ENCODE data around the gene GHR. TPM values are rescaled to one million over a fixed set of nuclear protein-coding genes. Genes with fewer than 3 reads are reported as not detected.

Gene GHR
- total RNA-seq, 1 experiment from 2014 or later: 2.2 TPM

- ChIA-PET POLR2A (ENCODE audit: unreplicated experiment) (no interaction called here), CTCF (no interaction called here)
- no peak for ATAC-seq
- no peaks in the 10 kb centered on the region for H3K36me3 ChIP-seq (ENCODE audit: low read depth, low read length)
- BruUV-seq (replicated peaks): no TSS peak
- no peaks in the 10 kb centered on the region for H3K9me2 ChIP-seq (replicated peaks; ENCODE audit: low read length)
- TF ChIP-seq EZH2phosphoT487 (IDR thresholded peaks at IDR 0.05; ENCODE audit: borderline replicate concordance, low read length) (no peak), EZH2 (IDR thresholded peaks at IDR 0.05; ENCODE audit: low read length, unreplicated experiment) (no peak), CTCF (conservative IDR thresholded peaks at IDR 0.05; ENCODE audit: low read depth, low read length) (no peak)
- no peak within 1 kb of the TSS for H2AFZ ChIP-seq (ENCODE audit: low read length)
- no peak within 1 kb of the TSS for H3K4me2 ChIP-seq (ENCODE audit: low read length)
- intact Hi-C loops (cut with micrococcal nuclease): no loop called here
- peak; percentile 48 for DNase-seq
- no peaks in the 10 kb centered on the region for H4K20me1 ChIP-seq (ENCODE audit: low read length)
- no peaks in the 10 kb centered on the region for H3K9me3 ChIP-seq (ENCODE audit: low read length)
- H3K27ac ChIP-seq (ENCODE audit: low read length): no peak within 1 kb of the TSS
- no peaks in the 10 kb centered on the region for H3F3A ChIP-seq (ENCODE audit: low read length, unreplicated experiment)
- no peak within 1 kb of the TSS for H3K4me3 ChIP-seq (ENCODE audit: low read length)
- H3K79me2 ChIP-seq (ENCODE audit: low read length): no peaks in the 10 kb centered on the region
- peaks cover 14% of the 10 kb centered on the region for H3K4me1 ChIP-seq (ENCODE audit: insufficient read depth, low read length)
- no peaks in the 10 kb centered on the region for H3K27me3 ChIP-seq (ENCODE audit: low read length)
- H3K9ac ChIP-seq (ENCODE audit: low read length): no peak within 1 kb of the TSS
Measured at GRCh38 chr5:42756606-42757601, 333.7 kb downstream of the GHR start, which contains the start of gene CCDC152. TSS of gene CCDC152 (plus strand) at chr5:42756818. CDS start at chr5:42759122, 2,304 bp downstream.

DNA sequence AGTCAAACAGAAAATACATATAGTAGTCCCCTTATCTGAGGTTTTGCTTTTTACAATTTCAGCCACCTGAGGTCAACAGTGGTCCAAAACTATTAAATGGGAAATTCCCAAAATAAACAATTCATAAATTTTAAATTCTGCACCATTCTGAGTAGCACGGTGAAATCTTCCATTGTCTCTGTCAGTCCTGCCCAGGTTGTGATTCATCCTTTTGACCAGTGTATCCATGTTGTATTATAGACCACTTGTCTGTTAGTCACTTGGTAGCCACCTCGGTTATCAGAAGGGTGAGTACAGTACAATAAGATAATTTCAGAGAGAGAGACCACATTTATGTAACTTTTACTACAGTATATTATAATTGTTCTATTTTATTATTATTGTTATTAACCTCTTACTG lies 336.2 kb downstream of the GHR start:
- Histone ChIP-seq H3K4me1 (ENCODE audit: insufficient read depth, low read length) (peaks cover 14% of the 10 kb centered on the region), H3K9ac (ENCODE audit: low read length) (no peak overlapping the region), H3K79me2 (ENCODE audit: low read length) (no peaks in the 10 kb centered on the region), H3F3A (ENCODE audit: low read length, unreplicated experiment) (no peaks in the 10 kb centered on the region), H4K20me1 (ENCODE audit: low read length) (no peaks in the 10 kb centered on the region), H3K9me2 (replicated peaks; ENCODE audit: low read length) (no peaks in the 10 kb centered on the region), H3K27me3 (ENCODE audit: low read length) (no peaks in the 10 kb centered on the region), H2AFZ (ENCODE audit: low read length) (no peak overlapping the region), H3K9me3 (ENCODE audit: low read length) (no peaks in the 10 kb centered on the region), H3K4me2 (ENCODE audit: low read length) (no peak overlapping the region), H3K4me3 (ENCODE audit: low read length) (no peak overlapping the region), H3K36me3 (ENCODE audit: low read depth, low read length) (no peaks in the 10 kb centered on the region), H3K27ac (ENCODE audit: low read length) (peak overlapping the region; percentile 53)
- ChIA-PET POLR2A (ENCODE audit: unreplicated experiment) (no interaction called here), CTCF (no interaction called here)
- TF ChIP-seq CTCF (conservative IDR thresholded peaks at IDR 0.05; ENCODE audit: low read depth, low read length): no peak
- TF ChIP-seq EZH2 (IDR thresholded peaks at IDR 0.05; ENCODE audit: low read length, unreplicated experiment): no peak
- no peak for TF ChIP-seq EZH2phosphoT487 (IDR thresholded peaks at IDR 0.05; ENCODE audit: borderline replicate concordance, low read length)
- DNase-seq (peak; percentile 81), ATAC-seq (peak; percentile 99)
- intact Hi-C loops (cut with micrococcal nuclease): loop anchor here (1.0 kb wide), 1 partner anchor 91 kb away; no protein-coding TSS in a partner anchor
- no TSS peak for BruUV-seq (replicated peaks)

GRCh38 chr5:42760426-42760825 lies 337.2 kb downstream of the GHR start:
- no peak overlapping the region for H3K27ac ChIP-seq (ENCODE audit: low read length)
- no peaks in the 10 kb centered on the region for H3K9me3 ChIP-seq (ENCODE audit: low read length)
- no peaks in the 10 kb centered on the region for H3K9me2 ChIP-seq (replicated peaks; ENCODE audit: low read length)
- H3K4me3 ChIP-seq (ENCODE audit: low read length): no peak overlapping the region
- no peaks in the 10 kb centered on the region for H3F3A ChIP-seq (ENCODE audit: low read length, unreplicated experiment)
- no TSS peak for BruUV-seq (replicated peaks)
- CTCF ChIA-PET: no interaction called here
- DNase-seq (no peak), ATAC-seq (no peak)
- H3K36me3 ChIP-seq (ENCODE audit: low read depth, low read length): no peaks in the 10 kb centered on the region
- H4K20me1 ChIP-seq (ENCODE audit: low read length): no peaks in the 10 kb centered on the region
- no peak overlapping the region for H3K9ac ChIP-seq (ENCODE audit: low read length)
- H2AFZ ChIP-seq (ENCODE audit: low read length): no peak overlapping the region
- intact Hi-C loops (cut with micrococcal nuclease): no loop called here
- TF ChIP-seq CTCF (conservative IDR thresholded peaks at IDR 0.05; ENCODE audit: low read depth, low read length): no peak
- TF ChIP-seq EZH2 (IDR thresholded peaks at IDR 0.05; ENCODE audit: low read length, unreplicated experiment): no peak
- no peak for TF ChIP-seq EZH2phosphoT487 (IDR thresholded peaks at IDR 0.05; ENCODE audit: borderline replicate concordance, low read length)
- H3K27me3 ChIP-seq (ENCODE audit: low read length): no peaks in the 10 kb centered on the region
- POLR2A ChIA-PET (ENCODE audit: unreplicated experiment): no interaction called here
- no peak overlapping the region for H3K4me2 ChIP-seq (ENCODE audit: low read length)
- peaks cover 14% of the 10 kb centered on the region for H3K4me1 ChIP-seq (ENCODE audit: insufficient read depth, low read length)
- no peaks in the 10 kb centered on the region for H3K79me2 ChIP-seq (ENCODE audit: low read length)

Measured in PC-3 (cell line).